CD4-positive, alpha-beta T cell treated with Interleukin-12 subunit alpha and Interleukin-12 subunit beta, for 1 hour (primary cell): ENCODE measurements around the gene TP53RK.
"Not testable (repeated sequence)": the region's sequence is repeated elsewhere in the genome, so short reads cannot be mapped to it uniquely, and the experiment has no call there.

Source experiments
- DNase-seq: peaks from one replicate; pipeline ENCODE4 v3.0.0-alpha.2; 2020

Gene TP53RK

DNA sequence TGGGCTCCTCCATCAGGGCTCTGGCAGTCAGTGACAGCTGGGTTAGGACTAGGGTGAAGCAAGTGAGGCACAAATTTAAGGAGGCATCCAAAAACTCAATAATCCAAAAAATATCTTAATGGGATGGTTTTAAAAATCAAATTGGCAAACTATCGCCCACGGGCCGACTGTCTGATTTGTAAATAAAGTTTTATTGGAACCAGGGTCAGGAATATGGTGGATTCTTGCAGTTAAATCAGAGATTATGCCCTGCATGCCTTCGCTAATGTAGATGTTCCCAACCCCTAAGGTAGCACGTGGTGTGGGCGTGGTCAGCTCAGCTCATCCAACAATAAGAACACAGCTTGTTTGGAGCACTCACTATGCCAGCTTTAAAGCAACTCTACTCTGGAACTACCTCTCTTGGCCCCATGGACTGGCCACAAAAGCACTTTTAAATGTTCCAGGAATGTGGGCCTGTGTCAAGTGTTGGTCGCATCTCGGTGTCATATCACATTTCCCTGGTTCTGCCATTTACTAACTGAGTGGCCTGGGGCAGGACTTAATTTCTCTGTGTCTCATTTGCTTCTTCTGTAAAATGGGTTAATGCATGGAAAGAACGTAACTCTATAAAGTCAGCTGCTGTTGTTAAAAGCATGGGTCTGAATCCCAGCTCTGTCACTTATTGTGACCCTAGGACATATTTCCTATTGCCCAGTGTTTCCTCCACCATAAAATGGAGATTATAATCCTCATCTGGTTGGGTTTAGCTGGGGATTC is 7.0 kb downstream of the TP53RK start:
- no peak for DNase-seq

DNA sequence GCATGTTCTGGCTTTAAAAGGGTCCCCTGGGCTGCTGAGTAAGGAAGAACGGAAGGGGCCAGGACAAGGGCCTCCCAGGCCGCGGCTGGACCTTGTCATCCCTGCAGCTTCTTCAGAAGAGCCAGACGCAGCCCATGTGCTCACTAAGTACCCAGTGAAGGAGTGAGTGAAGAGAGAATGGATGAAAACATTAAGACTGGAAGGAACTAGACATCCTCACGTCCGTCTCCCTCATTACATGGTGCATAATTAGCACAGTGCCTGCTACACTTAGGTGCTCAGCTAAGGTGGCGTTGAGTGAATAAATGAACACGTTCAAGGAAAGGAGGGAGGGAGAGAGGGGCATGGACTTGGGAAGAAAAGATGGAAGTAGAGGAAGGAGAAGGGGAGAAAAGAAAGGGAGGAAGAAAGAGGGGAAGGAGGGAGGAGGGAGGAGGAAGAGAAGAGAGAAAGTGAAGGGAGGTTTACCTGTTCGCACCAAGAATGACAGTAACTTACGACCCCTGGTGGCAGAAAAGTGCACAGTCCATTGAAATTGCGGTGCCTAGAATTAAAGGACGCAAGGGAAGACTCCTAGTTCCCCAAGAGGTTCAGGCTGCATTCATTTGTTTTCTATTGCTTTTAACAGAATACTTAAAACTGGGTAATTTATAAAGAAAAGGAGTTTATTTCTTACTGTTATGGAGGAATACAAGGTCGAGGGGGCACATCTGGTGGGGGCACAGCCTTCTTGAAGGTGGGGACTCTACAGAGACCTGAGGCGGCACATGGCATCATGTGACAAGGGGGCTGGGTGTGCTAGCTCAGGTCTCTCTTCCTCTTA is 8.0 kb downstream of the TP53RK start:
- DNase-seq: peak; percentile 65

DNA sequence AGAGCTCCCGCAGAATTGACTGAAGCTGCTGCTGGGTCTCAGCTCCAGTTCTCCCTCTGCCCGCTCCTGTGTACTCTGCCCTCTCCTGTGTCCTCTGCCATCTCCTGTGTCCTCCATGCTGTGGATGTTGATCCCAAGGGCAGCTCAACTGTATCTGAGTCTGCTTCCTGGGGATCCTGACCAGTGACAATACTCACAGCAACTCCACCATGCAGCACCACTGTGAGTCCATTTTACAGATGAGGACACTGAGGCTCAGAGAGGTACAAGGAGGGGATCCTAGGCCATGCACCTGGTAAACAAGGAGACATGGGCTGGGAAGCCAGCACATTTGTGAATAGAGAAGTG is 8.6 kb downstream of the TP53RK start:
- DNase-seq: no peak

DNA sequence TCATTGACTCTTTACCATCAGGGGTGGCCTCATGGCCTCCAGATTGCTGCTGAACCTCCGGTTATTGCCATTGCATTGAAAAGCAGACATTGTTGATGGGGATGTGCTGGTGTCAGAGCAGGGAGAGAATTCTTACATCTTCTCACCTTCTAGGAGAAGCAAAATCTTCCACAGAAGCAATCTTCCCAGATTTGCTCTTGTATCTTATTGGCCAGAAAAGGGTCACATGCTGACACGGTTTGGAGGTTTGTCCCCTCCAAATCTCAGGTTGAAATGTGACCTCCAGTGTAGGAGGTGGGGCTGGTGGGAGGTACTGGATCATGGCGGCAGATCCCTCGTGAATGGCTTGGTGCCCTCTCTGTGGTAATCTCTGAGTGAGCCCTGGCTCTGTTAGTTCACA is 10.7 kb downstream of the TP53RK start:
- DNase-seq: no peak

DNA sequence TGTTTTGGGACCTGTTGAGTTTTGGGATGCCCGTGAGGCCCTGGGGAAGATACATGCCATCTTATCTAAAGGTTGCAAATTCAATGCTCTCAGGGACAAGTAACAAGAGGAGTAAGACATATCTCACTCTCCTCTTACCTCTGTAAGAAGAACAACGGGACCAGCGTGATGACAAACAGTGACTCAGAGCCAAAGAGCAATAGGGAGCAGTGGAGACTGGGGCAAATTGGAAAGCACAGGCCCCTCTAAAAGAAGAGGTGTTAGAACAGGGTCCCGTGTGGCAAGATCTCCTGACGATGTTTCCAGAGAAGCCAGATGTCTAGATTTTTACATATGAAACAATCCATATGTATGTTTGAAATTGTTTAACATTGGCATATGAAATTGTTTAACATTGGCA is 11.6 kb downstream of the TP53RK start:
- no peak for DNase-seq

DNA sequence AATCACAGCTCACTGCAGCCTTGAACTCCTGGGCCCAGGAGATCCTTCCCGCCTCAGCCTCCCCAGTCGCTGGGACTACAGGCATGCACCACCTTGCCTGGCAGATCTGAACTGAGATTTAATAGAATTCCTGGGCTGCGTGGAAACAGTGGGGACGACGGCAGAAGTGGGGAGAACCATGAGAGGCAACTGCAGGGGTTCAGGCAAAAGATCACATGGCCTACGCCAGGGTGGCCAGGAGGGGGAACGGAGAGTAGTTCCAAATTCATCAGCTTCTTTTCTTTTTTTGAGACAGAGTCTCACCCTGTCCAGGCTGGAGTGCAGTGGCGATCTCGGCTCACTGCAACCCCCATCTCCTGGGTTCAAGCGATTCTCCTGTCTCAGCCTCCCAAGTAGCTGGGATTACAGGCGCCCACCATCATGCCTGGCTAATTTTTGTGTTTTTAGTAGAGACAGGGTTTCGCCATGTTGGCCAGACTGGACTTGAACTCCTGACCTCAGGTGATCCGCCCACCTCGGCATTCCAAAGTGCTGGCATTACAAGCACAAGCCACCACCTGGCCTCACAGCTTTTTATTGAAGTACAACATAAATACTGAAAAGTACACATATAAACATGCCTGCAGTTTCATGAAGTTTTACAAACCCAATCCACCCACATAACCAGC is 12.5 kb downstream of the TP53RK start:
- DNase-seq: not testable (repeated sequence)

DNA sequence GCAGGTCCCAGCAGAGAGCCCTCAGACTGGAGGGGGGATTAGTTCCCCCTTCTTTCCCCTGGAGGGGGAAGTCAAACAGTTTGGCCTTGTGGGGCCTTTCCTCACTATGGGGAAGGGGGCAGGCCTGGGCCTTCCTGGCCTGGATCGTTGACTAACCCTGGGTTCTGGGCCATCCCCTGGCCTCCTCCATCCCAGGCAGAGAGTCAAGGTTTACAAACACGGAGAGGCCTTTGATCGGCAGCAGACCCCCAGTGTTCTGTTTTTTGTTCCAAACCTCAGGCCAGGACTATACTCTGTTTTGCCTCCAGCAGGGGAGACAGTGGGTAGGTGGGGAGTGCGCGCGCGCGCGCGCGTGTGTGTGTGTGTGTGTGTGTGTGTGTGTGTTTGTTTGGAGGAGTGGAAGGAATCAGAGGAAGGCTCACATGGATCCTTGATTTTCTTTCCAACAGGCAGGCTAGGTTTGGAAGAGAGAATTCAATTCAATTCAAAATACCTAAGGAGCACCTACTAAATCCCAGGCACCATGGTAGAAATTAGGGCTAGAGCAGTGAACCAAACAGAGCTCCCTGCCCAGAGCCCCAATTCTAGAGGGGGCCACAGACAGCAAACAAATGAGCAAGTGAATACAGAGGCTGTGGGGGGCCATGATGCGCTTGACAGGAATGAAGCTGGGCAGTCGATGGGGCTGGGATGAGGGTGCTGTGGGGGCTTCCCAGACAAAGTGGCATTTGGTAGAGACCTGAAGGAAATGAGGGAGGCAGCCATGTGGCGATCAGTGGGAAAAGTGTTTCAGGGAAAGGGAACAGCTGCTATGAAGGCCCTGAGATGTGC is 14.8 kb downstream of the TP53RK start:
- no peak for DNase-seq

DNA sequence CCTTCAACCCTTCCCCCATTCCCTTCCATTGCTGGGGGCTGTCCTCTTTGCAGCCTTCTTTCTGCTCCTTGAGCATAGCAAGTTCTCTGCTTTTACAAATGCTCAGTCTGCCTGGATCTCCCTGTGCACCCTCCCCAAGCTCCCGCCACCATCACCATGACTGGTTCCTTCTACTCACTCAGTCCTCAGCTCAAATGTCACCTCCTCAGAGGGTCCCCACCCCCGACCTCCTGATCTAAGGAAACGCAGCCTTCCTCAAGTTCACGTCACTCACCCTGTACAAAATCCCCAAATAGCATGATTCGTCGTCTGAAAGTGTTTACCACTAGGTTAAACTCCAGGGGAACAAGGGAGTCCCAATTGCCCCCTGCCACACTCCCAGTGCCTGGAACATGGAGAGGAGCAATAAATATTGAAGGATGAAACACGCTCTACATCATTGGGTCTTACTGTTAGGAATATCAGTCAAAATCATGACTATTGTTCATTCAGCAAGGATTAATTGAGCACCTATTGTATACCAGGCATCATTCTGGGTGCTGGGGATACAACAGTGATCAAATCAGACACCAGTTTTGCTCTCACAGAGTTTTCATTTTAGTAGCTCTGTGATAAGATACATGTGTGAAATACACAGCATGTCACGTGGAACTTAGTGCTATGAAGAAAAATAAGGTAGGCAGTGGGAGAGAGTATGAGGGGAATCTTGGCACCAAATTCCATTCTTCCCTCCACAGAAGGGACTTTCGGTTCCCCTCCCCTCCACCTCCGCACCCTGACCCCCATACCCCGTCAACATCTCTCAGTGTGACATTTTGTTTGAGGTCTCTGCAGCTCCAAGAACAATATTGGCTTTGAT is 15.6 kb downstream of the TP53RK start:
- no peak for DNase-seq

DNA sequence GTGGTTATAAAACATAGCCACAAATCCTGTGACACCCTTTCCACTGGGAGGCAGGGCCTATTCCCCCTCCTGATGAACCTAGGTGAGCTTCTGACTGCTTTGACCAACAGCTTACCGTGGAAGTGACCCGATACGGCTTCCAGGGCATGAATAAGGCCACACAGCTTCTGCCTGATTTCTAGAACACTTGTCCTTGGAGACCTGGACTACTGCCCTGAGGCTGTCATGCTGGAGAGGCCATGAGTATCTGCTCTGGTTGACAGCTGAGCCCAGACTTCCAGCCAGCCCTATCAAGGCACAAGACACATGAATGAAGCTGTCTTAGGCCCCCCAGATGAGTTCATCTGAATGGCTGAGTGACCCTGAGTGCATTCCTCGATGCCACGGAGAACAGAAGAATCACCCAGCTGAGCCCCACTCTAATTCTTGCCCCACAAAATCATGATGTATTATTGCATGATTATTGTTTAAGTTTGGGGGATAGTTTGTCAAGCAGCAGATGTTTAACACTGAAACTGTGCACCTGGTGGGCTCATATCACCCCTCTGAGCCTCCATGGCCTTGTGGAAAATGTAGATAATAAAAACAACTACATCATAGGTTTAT is 16.6 kb downstream of the TP53RK start:
- DNase-seq: no peak

DNA sequence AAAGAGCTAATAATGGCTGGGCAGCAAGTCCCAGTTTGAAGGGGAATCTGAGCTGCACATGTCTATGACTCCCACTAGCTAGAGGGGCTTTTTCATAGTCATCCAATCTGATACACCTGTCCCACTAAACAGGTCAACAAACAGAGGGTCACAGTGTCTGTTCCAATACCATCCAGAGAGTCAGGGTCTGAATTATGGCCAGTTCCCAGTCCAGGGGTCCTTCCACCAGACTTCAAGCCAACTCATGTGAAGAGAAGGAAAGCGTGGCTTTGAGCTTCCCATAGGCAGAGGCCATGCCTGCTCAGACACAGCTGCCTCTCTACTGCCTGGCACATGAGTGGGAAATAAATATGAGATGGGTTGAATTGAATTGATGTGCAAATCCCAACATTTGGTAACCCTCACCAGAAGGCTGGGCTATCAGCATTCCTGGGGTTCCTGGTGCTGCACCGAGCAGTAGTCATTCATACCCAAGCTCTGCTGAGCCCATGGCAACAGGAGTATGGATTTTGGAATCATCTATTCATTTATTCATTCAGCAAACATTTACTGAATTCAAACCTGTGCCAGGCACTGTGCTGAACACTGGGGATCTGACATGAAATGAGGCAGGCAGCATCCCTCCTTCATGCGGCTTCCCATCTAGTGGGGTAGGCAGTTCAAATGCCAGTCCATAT is 17.2 kb downstream of the TP53RK start:
- no peak for DNase-seq

DNA sequence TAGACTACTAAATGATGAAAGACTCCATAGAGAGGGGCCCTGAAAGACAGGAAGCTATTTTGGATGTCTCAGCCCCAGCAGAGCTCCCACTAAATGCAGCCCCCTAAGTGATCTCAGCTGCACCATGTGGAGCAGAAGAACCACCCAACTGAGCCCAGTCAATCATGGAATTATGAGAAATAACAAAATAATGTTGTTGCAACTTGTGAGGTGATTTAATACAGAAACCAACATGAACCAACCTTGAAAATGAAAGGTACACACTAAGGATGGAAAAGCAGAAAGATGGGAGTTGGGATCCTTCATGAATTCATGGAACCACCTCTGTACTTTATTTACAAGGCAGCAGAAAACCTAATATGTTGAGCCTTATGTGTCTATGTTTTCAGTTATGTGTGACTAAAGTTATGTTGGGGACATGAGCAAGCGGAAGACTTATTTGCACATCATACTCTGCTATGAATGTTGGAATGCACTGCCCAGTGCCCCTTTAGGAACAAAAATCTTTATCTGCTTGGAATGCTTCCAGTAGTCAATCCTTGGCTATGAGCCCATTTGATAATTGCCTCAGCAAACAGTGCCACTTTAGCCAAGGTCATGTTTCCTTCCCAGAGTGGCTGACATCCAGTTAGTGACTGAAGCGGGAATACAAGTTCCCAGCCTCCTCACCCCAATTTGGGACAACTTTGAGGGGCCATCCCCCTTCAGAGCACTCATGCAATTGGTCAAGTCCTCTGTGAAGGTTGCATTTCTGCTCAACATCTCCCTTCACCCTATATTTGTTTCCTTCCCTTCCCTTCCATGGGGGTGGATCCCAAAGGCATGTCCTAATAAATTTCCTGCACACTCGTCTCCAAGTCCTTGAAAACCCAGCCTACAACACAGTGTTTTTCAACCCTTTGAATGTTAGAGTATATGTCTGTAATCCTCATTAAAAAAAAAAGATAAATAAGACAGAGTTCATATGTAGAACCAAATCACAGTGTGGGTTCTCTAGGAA is 18.4 kb downstream of the TP53RK start:
- DNase-seq: no peak

DNA sequence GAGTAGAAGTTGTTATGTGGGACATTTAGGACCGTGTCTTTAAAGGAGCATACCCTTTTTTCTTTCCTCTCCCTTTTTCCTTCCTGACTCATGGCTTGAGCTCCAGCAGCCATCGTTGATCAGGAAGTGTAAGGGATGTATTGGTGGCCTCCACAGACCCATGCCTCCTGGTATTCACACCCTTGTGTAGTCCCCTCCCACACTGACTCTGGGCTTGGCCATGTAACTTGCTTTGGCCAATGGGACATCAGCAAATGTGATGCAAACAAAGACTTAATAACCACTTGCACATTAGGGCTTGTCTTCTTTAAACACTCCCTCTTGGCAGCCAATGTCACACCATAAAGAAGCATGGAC is 19.0 kb downstream of the TP53RK start:
- DNase-seq: no peak

DNA sequence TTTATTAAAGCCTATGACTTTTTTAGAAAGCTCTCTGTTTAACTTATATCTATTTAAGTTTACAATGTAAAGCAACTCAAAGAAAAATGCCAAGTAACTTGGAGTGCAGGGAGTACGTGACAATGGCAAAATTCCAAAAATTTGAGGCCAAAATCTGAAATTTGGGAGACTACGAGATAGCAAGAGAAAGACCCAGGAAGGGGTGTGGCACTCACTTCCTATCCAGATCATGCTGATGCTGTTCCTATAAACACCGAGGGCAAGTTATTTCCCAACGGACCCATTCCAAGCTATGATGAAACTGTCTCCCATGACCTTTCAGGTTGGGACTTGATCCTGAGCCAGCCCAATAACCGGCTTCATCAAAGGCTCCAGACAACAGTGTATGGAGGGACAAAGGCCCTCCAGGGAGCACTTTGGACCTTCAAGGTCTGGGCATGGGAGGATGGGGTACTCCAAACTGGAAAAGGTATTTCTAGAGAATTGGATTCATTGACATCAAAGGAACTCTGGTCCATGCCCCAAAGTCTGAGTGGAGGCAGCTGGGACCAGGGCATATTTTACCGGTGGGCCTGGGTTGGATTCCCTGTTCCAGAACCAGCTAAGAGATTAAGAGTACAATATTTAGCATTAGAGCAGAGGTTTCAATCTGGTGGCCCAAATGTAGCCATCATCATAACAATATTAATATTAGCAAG is 22.3 kb downstream of the TP53RK start:
- DNase-seq: no peak

DNA sequence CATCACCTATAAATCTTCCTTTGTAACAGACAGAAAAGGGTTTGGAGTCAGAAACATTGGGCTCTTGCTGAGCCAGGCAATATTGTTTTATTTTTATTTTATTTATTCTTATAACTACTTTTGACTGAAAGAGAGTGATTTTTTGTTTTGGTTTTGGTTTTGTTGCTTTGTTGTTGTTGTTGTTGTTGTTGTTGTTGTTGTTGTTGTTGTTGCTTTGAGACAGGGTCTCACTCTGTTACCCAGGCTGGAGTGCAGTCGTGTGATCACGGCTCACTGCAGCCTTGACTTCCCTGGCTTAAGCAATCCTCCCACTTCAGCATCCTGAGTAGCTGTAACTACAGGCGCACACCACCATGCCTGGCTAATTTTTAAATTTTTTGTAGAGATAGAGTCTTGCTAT is 22.9 kb downstream of the TP53RK start:
- DNase-seq: no peak

DNA sequence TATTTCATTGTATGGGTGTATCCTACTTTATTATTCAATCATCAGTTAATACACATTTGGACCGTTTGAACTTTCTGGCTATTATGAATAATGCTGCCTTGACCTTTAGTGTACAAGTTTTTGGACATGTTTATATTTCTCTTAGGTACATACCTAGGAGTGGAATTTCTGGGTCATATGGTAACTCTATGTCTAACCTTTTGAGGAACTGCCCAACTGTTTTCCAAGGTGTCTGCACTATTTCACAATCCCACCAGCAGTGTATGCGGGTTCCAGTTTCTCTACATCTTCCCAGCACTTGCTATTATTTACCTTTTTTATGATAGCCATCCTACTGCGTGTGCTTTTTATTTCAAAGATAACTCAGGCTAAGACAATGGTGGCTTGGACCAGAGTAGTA is 23.6 kb downstream of the TP53RK start:
- DNase-seq: no peak

DNA sequence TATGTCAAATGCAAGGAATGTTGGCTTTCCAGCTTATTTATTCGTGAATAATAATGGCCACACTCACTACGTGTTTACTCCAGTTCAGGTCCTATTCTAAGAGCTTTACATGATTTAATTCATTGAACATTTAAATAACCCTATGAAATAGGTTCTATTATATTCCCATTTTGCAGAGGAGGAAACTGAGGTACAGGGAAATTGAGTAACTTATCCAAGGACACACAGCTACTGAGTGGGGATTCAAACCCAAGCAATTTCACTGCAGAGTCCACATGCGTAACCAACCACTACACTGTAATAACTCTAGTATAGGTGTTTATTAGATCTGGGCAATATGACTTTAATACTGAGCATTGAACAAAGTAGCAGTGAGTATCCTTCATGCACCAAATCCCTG is 25.7 kb downstream of the TP53RK start:
- DNase-seq: no peak

DNA sequence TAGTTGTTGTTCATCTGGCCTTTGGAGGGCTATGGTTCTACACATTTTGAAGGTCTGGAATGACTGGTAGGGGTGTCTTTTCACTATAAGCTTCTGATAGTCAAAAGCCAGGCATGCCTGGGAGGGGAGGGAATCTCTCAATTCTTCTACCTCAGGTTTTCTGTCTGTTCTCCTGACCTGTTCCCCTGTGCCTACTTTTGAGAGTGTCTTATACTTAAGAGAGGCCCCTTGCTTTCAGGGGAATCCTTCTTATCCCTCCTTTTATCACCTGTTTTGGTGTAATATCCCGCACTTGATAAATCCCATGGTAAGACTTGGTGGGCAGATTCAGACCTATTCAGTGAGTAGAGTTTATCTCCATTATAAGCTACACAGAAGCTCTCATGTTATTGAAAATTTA is 27.6 kb downstream of the TP53RK start:
- no peak for DNase-seq

DNA sequence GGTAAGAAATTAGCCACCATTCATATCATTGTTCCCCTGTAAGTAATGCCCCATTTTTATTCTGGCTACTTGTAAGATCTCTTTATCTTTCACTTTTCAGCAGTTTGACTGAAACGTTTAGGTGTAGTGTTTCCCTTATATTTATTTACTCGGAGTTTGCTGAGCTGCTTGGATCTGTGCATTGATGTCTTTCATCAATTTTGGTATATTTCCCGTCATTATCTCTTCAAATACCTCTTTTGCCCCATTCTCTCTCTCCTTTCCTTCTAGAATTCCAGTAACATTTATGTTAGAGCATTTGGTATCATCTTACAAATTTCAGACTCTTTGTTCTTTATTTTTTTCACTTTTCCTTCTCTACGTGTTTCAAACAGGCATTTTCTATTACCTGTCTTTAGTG is 28.8 kb downstream of the TP53RK start:
- DNase-seq: no peak

DNA sequence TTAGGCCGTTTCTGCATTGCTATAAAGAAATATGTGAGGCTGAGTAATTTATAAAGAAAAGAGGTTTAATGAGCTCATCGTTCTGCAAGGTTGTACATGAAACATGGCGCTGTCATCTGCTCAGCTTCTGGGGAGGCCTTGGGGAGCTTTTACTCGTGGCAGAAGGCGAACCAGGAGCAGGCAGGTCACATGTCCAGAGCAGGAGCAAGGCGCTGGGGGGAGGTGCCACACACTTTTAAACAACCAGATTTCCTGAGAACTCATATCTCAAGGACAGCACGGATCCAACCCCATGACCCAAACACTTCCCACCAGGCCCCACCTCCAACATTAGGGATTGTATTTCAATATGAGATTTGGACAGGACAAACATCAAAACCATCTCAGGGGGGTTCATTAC is 31.6 kb downstream of the TP53RK start:
- no peak for DNase-seq
